HUES48 (cell line): ENCODE results near the gene NMB.
A peak's percentile ranks its signal among the peaks of the same experiment; 100 is the strongest.
"Not testable (repeated sequence)": the region's sequence is repeated elsewhere in the genome, so short reads cannot be mapped to it uniquely, and the experiment has no call there.

Experiments
- H3K27ac ChIP-seq: one replicate; pipeline ENCODE4 v1.7.0; 2013; ENCODE audit warnings: low read depth, low read length, inconsistent platforms
- H3K27me3 ChIP-seq: 2 replicates; pipeline ENCODE4 v1.6.1; 2013; ENCODE audit warnings: mild to moderate bottlenecking, low read length; ENCODE audit not compliant: control insufficient read depth, insufficient read depth
- H3K36me3 ChIP-seq: 2 replicates; pipeline ENCODE4 v1.6.1; 2013; ENCODE audit warnings: low read length; ENCODE audit not compliant: control insufficient read depth, insufficient read depth
- H3K4me1 ChIP-seq: 2 replicates; pipeline ENCODE4 v1.6.1; 2013; ENCODE audit warnings: mild to moderate bottlenecking, low read length; ENCODE audit not compliant: control insufficient read depth, insufficient read depth
- H3K4me3 ChIP-seq: 2 replicates; pipeline ENCODE4 v1.5.1; 2013; ENCODE audit warnings: mild to moderate bottlenecking, low read depth, low read length
- H3K9ac ChIP-seq: 2 replicates; pipeline ENCODE4 v1.6.1; 2013; ENCODE audit warnings: mild to moderate bottlenecking, low read depth, low read length, moderate library complexity
- H3K9me3 ChIP-seq: 2 replicates; pipeline ENCODE4 v1.6.1; 2013; ENCODE audit warnings: low read length; ENCODE audit not compliant: control insufficient read depth, insufficient read depth

NMB gene

GRCh38 chr15:84658080-84658787 is at the start of gene NMB:
NMB (minus strand) TSS chr15:84658199; CDS start chr15:84658152, 47 bp downstream.
- Histone ChIP-seq H3K4me3 (peak within 1 kb of the TSS; percentile 72), H3K9me3 (no peaks in the 10 kb centered on the region), H3K36me3 (peaks cover 5% of the 10 kb centered on the region; the same call in 1 of the 2 replicates), H3K27me3 (peaks cover 13% of the 10 kb centered on the region), H3K27ac (peak within 1 kb of the TSS; percentile 75), H3K4me1 (peaks cover 14% of the 10 kb centered on the region; the same call in 1 of the 2 replicates), H3K9ac (peak within 1 kb of the TSS; percentile 63)

GRCh38 chr15:84703808-84704207 is 45.8 kb upstream of the NMB start:
- no peak overlapping the region for H3K9ac ChIP-seq
- no peaks in the 10 kb centered on the region for H3K4me1 ChIP-seq
- no peak overlapping the region for H3K27ac ChIP-seq
- H3K9me3 ChIP-seq, result no peaks in the 10 kb centered on the region
- H3K36me3 ChIP-seq, result peaks cover 21% of the 10 kb centered on the region
- no peak overlapping the region for H3K4me3 ChIP-seq
- H3K27me3 ChIP-seq, result no peaks in the 10 kb centered on the region

- Histone ChIP-seq H3K27ac (no peak overlapping the region), H3K4me3 (no peak overlapping the region), H3K27me3 (no peaks in the 10 kb centered on the region), H3K9me3 (no peaks in the 10 kb centered on the region), H3K9ac (no peak overlapping the region), H3K36me3 (peaks cover 17% of the 10 kb centered on the region), H3K4me1 (no peaks in the 10 kb centered on the region)
These were observed 45.0 kb upstream of the NMB start for GRCh38 chr15:84702961-84703482.

DNA sequence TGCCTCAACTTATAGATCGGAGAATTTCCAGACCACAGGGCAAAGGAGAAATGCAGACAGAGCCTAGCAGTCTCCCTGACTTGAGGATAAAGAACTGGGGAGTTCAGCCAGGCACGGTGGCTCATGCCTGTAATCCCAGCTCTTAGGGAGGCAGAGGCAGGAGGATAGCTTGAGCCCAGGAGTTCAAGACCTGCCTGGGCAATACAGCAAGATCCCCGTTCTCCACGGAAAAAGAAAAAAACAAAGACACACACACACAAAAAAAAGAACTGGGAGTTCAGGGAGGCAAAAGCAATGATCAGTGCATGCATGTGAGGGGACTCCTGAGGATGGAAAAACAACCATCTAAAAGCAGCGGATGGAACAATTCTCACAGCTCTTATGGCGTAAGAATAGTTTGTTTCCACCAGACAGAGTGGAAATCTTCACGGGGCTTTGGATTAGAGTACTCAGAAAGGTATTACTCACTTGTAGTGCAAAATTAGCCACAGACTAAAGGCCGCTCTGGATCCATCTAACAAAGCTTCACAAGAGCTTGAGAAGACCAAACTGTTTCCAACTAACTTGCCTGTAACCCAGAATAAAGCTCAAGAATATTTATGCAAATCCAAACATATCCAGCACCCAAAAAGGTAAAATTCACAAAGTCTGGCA is 41.7 kb upstream of the NMB start:
- no peaks in the 10 kb centered on the region for H3K4me1 ChIP-seq
- H3K36me3 ChIP-seq, result peaks cover 13% of the 10 kb centered on the region
- H3K27ac ChIP-seq, result no peak overlapping the region
- H3K27me3 ChIP-seq, result no peaks in the 10 kb centered on the region
- H3K9me3 ChIP-seq, result no peaks in the 10 kb centered on the region
- H3K9ac ChIP-seq, result no peak overlapping the region
- no peak overlapping the region for H3K4me3 ChIP-seq

- Histone ChIP-seq H3K27ac (no peak overlapping the region), H3K9me3 (no peaks in the 10 kb centered on the region), H3K4me3 (no peak overlapping the region), H3K9ac (no peak overlapping the region), H3K27me3 (no peaks in the 10 kb centered on the region), H3K4me1 (no peaks in the 10 kb centered on the region), H3K36me3 (peaks cover 4% of the 10 kb centered on the region; the same call in 1 of the 2 replicates)
These were observed 39.4 kb upstream of the NMB start for GRCh38 chr15:84697236-84697990.

- Histone ChIP-seq H3K4me1 (no peaks in the 10 kb centered on the region), H3K27ac (no peak overlapping the region), H3K9ac (no peak overlapping the region), H3K9me3 (no peaks in the 10 kb centered on the region), H3K27me3 (no peaks in the 10 kb centered on the region), H3K36me3 (peaks cover 9% of the 10 kb centered on the region), H3K4me3 (no peak overlapping the region)
These were observed 38.8 kb upstream of the NMB start for GRCh38 chr15:84696757-84697156.

DNA sequence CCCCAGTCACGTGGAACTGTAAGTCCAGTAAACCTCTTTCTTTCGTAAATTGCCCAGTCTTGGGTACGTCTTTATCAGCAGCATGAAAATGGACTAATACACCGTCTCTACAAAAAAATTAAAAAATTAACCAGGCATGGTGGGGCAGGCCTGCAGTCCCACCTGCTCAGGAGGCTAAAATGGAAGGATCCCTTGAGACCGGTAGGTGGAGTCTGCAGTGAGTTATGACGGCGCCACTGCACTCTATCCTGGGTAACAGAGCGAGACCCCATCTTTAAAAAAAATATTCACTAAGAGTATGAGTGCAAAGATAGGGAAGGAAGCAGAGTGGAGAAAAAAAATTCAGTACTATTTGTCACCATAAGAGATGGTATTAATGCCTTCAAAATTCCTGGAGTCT is 32.3 kb upstream of the NMB start:
- Histone ChIP-seq H3K9me3 (no peaks in the 10 kb centered on the region), H3K4me3 (no peak overlapping the region), H3K27ac (no peak overlapping the region), H3K9ac (no peak overlapping the region), H3K27me3 (no peaks in the 10 kb centered on the region), H3K36me3 (peaks cover 59% of the 10 kb centered on the region), H3K4me1 (no peaks in the 10 kb centered on the region)

- no peak overlapping the region for H3K4me3 ChIP-seq
- H3K36me3 ChIP-seq, result peaks cover 63% of the 10 kb centered on the region
- H3K27me3 ChIP-seq, result no peaks in the 10 kb centered on the region
- H3K9ac ChIP-seq, result no peak overlapping the region
- no peak overlapping the region for H3K27ac ChIP-seq
- no peaks in the 10 kb centered on the region for H3K9me3 ChIP-seq
- no peaks in the 10 kb centered on the region for H3K4me1 ChIP-seq
These were observed 31.9 kb upstream of the NMB start for GRCh38 chr15:84689858-84690257.

- H3K9me3 ChIP-seq, H3K9ac ChIP-seq, H3K27me3 ChIP-seq, H3K4me3 ChIP-seq, H3K4me1 ChIP-seq, H3K27ac ChIP-seq: not testable (repeated sequence)
- peaks cover 82% of the 10 kb centered on the region for H3K36me3 ChIP-seq
These were observed 28.4 kb upstream of the NMB start for GRCh38 chr15:84686446-84686845.

DNA sequence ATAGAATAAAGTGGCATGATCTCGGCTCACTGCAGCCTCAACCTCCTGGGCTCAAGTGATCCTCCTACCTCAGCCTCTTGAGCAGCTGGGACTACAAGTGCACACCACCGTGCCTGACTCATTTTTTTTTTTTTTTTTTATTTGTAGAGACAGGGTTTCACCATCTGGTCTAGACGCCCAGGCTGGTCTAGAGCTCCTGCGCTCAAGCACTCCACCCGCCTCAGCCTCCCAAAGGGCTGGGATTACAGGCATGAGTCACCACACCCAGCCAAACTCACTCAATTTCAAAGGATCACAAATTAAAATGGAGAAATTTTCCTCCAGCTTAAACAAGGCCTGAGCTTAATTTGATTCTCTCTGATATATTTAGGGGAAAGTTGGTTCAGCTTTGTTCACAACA is 27.3 kb upstream of the NMB start:
- no peaks in the 10 kb centered on the region for H3K4me1 ChIP-seq
- no peak overlapping the region for H3K9ac ChIP-seq
- no peak overlapping the region for H3K27ac ChIP-seq
- no peaks in the 10 kb centered on the region for H3K27me3 ChIP-seq
- peaks cover 82% of the 10 kb centered on the region for H3K36me3 ChIP-seq
- H3K4me3 ChIP-seq, result no peak overlapping the region
- no peaks in the 10 kb centered on the region for H3K9me3 ChIP-seq

GRCh38 chr15:84684092-84684491 is 26.1 kb upstream of the NMB start:
- H3K4me1 ChIP-seq, result no peaks in the 10 kb centered on the region

More at GRCh38 chr15:84684092-84684491, 26.1 kb upstream of the NMB start:
- no peak overlapping the region for H3K27ac ChIP-seq
- H3K27me3 ChIP-seq, result no peaks in the 10 kb centered on the region
- no peaks in the 10 kb centered on the region for H3K9me3 ChIP-seq
- no peak overlapping the region for H3K9ac ChIP-seq
- H3K36me3 ChIP-seq, result peaks cover 83% of the 10 kb centered on the region
- H3K4me3 ChIP-seq, result no peak overlapping the region
